Heart left ventricle (tissue), 13 donors: ENCODE results near the gene ABLIM2.

ENCODE experiments used
- POLR2A ChIP-seq, 2 donors: fragments of 450-650 bp; IDR thresholded peaks; one replicate each; pipeline ENCODE4 v1.6.1; 2017; ENCODE audit warnings: antibody characterized with exemption in 2 of 2, mild to moderate bottlenecking in 2 of 2, moderate library complexity in 2 of 2
- TF ChIP-seq, protein P1 (sequence below), 12 donors: fragments of 200-600 bp; sonication (generic) in 4 of 12; IDR thresholded peaks; one replicate each; pipeline versions ENCODE4 v1.5.0 to v1.8.0; 2018 to 2022; ENCODE audit warnings: antibody characterized with exemption in 12 of 12, mild to moderate bottlenecking in 5 of 12
- donor health status: ischemic (EF 13 %, LVEDD 7.1; RV severe dilation, severe dysfunction).
- donor health status: DM: no; HTN: yes; CAD: no.
- donor health status: DM: no; HTN: no; CAD: no.
- donor health status: ischemic (EF 25% LVEDD 6.9; RV normal size, moderate dysfunction).
- donor health status: ischemic (EF 25% LVEDD 5.7; RV mildly dilated, moderate dysfunction).
- donor health status: ischemic (EF 35%, LVEDD 5.7; RV mildly dilated, moderate dysfunction).
- donor health status: nonischemic (EF 11% LVEDD 7.7; RV severe dilation, severe dysfunction).
- donor health status: DM: yes; HTN: yes; CAD: no.
- donor health status: PGD.
- donor health status: ischemic (EF 29% LVEDD 5.4; RV normal size, mild dysfunction).
- donor health status: nonischemic (EF 23%, LVEDD 6.1; RV moderate dilation, normal function).

DNA sequence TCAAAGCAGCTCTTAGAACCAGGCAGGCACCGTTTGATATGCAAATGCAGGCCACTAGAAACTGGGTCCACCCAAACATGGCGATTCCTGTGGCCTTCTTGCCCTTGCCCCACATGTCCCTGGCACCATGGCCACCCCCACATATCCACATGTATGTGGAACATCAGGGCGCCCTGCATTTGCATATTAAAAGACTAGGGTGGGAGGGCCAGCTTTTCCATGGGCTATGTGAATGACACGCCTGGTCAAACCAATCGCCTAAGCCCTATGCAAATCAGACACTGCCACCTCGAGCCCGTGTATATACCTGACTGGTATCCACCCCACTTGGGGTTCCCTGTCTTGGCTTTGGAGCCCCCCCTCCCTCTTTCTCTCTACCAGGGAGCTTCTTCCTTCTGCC, 107.0 kb downstream of the ABLIM2 start:
- TF ChIP-seq, protein P1, sequence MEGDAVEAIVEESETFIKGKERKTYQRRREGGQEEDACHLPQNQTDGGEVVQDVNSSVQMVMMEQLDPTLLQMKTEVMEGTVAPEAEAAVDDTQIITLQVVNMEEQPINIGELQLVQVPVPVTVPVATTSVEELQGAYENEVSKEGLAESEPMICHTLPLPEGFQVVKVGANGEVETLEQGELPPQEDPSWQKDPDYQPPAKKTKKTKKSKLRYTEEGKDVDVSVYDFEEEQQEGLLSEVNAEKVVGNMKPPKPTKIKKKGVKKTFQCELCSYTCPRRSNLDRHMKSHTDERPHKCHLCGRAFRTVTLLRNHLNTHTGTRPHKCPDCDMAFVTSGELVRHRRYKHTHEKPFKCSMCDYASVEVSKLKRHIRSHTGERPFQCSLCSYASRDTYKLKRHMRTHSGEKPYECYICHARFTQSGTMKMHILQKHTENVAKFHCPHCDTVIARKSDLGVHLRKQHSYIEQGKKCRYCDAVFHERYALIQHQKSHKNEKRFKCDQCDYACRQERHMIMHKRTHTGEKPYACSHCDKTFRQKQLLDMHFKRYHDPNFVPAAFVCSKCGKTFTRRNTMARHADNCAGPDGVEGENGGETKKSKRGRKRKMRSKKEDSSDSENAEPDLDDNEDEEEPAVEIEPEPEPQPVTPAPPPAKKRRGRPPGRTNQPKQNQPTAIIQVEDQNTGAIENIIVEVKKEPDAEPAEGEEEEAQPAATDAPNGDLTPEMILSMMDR (IDR thresholded peaks at IDR 0.05): no peak
- no peak for TF ChIP-seq POLR2A (IDR thresholded peaks at IDR 0.05)
